Gastroesophageal sphincter (tissue), 4 donors: ENCODE results near the gene ROR1. TPM values are rescaled to one million over a fixed set of nuclear protein-coding genes. Genes with fewer than 3 reads are reported as not detected.

Experiments
- ATAC-seq: fragments of 150-250 bp; one replicate; pipeline ENCODE4 v1.9.1; 2016; ENCODE audit warnings: mild to moderate bottlenecking, moderate library complexity
- H3K27ac ChIP-seq, 4 donors: fragments of 200-600 bp; sonication (generic) in 3 of 4; 1 replicate in 3 of 4; 2 replicates in 1 of 4; pipeline ENCODE4 v1.5.1; 2016 to 2019
- H3K27me3 ChIP-seq: fragments of 200-600 bp; sonication (generic); one replicate; pipeline ENCODE4 v1.5.1; 2019
- H3K36me3 ChIP-seq, 2 donors: fragments of 200-600 bp; sonication (generic); one replicate each; pipeline ENCODE4 v1.5.1; 2019; ENCODE audit warnings: control low read depth in 1 of 2
- H3K4me1 ChIP-seq, 3 donors: fragments of 200-600 bp; sonication (generic); 1 replicate in 2 of 3; 2 replicates in 1 of 3; pipeline ENCODE4 v1.5.1; 2016 to 2019; ENCODE audit warnings: control low read depth in 2 of 3
- H3K4me3 ChIP-seq, 2 donors: fragments of 200-600 bp; sonication (generic); one replicate each; pipeline ENCODE4 v1.5.1; 2019; ENCODE audit warnings: mild to moderate bottlenecking in 1 of 2, moderate library complexity in 1 of 2
- H3K9me3 ChIP-seq, 3 donors: fragments of 200-600 bp; sonication (generic); one replicate each; pipeline ENCODE4 v1.5.1; 2017 to 2019; ENCODE audit warnings: control low read depth in 2 of 3
- EP300 ChIP-seq: sonication (generic); formaldehyde crosslinking; IDR thresholded peaks from one replicate; pipeline ENCODE4 v1.6.1; 2017; ENCODE audit warnings: antibody characterized with exemption, mild to moderate bottlenecking
- POLR2A ChIP-seq, 2 donors: fragments of 450-650 bp; IDR thresholded peaks; one replicate each; pipeline ENCODE4 v1.6.1; 2017; ENCODE audit warnings: antibody characterized with exemption in 2 of 2, mild to moderate bottlenecking in 2 of 2, moderate library complexity in 1 of 2
- POLR2AphosphoS5 ChIP-seq: sonication (generic); formaldehyde crosslinking; IDR thresholded peaks from one replicate; pipeline ENCODE4 v1.6.1; 2017; ENCODE audit warnings: antibody characterized with exemption
- WGBS, 2 donors: methylation state at CpG; one replicate each; pipeline ENCODE4 v1.1.5; 2018; ENCODE audit warnings: low coverage in 1 of 2; 5-methylcytosine and 5-hydroxymethylcytosine counted together
- total RNA-seq, 4 donors: library from RNA; depleted of rRNA; stranded (reverse); fragments of >200 nt; gene quantifications; one replicate each; pipeline ENCODE4 v1.1.0, GENCODE V29; 2016
- TF ChIP-seq, protein P1 (sequence below), 4 experiments: fragments of 200-600 bp in 2 of 4; fragments of 450-650 bp in 2 of 4; sonication (generic) in 1 of 4; IDR thresholded peaks; one replicate each; pipeline ENCODE4 v1.5.1; 2017 to 2019; ENCODE audit warnings: antibody characterized with exemption in 4 of 4, mild to moderate bottlenecking in 2 of 4, moderate library complexity in 2 of 4

Gene ROR1
- total RNA-seq, 4 donors from 2014 or later: 5.0 to 38.0 (median 8.3) TPM

DNA sequence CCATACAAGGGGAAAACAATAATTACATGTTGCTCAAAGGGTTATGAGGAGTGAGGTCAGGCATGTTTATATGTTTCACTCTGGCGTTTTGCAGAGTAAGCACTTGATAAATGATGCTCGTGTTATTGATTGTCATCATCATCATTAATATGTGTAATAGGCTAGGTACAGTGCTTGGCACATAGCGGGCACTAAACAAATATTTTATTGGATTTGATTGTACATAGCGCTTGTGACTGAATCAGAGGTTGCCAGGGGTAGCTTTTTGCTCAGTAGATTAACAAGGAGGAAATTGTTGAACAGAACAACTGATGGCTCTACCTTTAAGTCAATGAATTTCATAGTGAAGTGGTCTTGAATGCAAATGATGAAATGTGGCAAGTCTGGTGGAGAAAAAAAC is 91.7 kb downstream of the ROR1 start:
- no peaks in the 10 kb centered on the region for H3K9me3 ChIP-seq
- no peaks in the 10 kb centered on the region for H3K27me3 ChIP-seq
- H3K36me3 ChIP-seq: no peaks in the 10 kb centered on the region
- no peak overlapping the region for H3K4me3 ChIP-seq
- TF ChIP-seq POLR2AphosphoS5 (no peak), EP300 (no peak)
- TF ChIP-seq, protein P1, sequence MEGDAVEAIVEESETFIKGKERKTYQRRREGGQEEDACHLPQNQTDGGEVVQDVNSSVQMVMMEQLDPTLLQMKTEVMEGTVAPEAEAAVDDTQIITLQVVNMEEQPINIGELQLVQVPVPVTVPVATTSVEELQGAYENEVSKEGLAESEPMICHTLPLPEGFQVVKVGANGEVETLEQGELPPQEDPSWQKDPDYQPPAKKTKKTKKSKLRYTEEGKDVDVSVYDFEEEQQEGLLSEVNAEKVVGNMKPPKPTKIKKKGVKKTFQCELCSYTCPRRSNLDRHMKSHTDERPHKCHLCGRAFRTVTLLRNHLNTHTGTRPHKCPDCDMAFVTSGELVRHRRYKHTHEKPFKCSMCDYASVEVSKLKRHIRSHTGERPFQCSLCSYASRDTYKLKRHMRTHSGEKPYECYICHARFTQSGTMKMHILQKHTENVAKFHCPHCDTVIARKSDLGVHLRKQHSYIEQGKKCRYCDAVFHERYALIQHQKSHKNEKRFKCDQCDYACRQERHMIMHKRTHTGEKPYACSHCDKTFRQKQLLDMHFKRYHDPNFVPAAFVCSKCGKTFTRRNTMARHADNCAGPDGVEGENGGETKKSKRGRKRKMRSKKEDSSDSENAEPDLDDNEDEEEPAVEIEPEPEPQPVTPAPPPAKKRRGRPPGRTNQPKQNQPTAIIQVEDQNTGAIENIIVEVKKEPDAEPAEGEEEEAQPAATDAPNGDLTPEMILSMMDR (IDR thresholded peaks at IDR 0.05): no peak
- 89 to 93% methylated on average over 4 of the region's 4 CpGs for WGBS, 2 donors
- H3K27ac ChIP-seq: no peak overlapping the region
- no peak for ATAC-seq
- H3K4me1 ChIP-seq: peaks cover 0 to 8% (median 0%) of the 10 kb centered on the region in 3 donors

DNA sequence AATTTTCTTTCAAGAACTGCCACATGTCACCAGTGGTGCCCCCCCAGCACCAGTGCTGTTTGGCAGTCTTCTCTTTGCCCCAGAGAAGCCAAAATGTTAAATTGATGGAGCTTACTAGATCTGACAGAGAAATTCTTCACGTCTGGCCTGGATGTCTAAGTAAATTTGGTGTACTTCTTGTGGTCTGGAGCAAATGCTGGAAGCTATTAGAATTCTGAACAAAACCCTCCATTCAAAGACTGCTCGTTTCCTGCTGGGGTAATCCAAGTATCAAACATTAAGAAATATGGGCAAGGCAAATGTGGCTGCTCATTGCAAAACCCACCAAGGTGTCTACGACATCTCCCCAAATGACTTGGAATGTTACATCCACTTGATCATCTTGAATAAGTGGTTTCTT is 92.3 kb downstream of the ROR1 start:
- Histone ChIP-seq H3K9me3 (no peaks in the 10 kb centered on the region), H3K4me3 (no peak overlapping the region), H3K27ac (no peak overlapping the region), H3K27me3 (no peaks in the 10 kb centered on the region), H3K36me3 (no peaks in the 10 kb centered on the region), H3K4me1 (peaks cover 0 to 8% (median 0%) of the 10 kb centered on the region in 3 donors)
- ATAC-seq: no peak
- WGBS, 2 donors: 79 to 82% methylated on average over 3 of the region's 3 CpGs
- TF ChIP-seq EP300: no peak
- no peak for TF ChIP-seq POLR2A (IDR thresholded peaks at IDR 0.05)
- TF ChIP-seq, protein P1 (IDR thresholded peaks at IDR 0.05): no peak
- TF ChIP-seq POLR2AphosphoS5: no peak

DNA sequence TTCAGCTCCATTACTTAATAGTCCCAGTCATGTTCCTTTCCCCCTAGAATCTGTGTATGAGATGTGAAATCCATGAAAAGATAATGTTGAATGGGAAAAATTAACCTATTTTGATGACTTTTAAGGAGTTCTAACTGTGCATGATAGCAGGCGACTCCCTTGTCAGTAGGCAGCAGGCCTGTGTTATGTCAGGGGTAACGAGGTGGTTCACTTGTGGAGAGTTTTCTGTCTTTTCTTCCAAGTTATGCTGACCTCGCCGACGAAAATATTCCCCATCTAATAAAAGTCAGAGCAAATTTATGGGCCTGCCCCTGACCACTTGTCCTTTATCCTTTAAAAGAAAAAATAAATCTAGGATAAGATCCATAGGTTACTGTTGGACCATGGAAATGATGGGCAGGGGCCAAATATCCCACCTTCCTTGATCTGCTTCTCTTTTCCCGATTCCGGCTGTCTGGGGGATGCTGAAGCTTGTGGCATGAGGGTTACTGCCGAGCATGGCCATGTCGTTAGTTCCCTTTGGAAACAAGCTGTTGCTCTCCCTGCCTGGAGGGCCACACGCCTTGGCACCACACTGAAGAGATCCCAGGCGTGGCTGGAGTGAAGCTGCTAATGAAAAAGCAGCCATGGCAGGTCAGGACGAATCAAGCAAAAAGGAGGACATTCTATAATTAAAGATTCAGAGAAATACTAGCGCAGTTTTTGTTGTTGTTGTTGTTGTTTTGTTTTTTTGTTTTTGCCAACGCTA is 93.8 kb downstream of the ROR1 start:
- no peak for ATAC-seq

DNA sequence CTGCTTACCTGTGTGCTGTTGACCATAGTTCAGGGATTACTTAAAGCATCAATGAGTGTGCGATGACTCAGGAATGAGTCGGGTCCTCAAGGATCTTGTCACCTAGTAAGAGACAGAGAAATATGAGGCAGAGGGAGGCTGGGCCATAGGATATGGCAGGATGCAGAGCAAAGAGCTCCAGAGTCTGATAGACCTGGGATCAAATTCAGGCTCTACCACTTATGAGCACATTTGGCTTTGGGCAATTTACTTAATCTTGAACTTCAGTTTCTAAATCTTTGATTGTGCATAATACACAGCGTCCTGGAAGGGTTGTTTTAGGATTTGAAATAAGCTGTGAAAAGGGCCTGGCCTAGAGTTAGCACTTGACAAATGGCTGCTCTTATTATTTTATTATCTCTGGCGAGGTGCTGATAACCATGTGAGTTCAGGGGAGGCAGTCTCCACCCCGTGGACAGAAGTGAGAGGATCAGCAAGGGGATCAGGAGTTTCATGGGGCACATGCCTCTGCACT is 94.5 kb downstream of the ROR1 start:
- Histone ChIP-seq H3K4me3 (no peak overlapping the region), H3K27me3 (no peaks in the 10 kb centered on the region), H3K9me3 (no peaks in the 10 kb centered on the region), H3K27ac (no peak overlapping the region), H3K36me3 (no peaks in the 10 kb centered on the region), H3K4me1 (no peaks in the 10 kb centered on the region)
- no peak for ATAC-seq
- 65 to 68% methylated on average over 4 to 5 of the region's 5 CpGs for whole genome bisulfite sequencing, 2 donors
- TF ChIP-seq POLR2A (IDR thresholded peaks at IDR 0.05) (no peak), EP300 (no peak), POLR2AphosphoS5 (no peak)
- TF ChIP-seq, protein P1 (IDR thresholded peaks at IDR 0.05): no peak

More for the DNA sequence above, 93.8 kb downstream of the ROR1 start:
- H3K4me3 ChIP-seq: no peak overlapping the region
- no peaks in the 10 kb centered on the region for H3K36me3 ChIP-seq
- H3K9me3 ChIP-seq: no peaks in the 10 kb centered on the region
- no peaks in the 10 kb centered on the region for H3K4me1 ChIP-seq
- H3K27me3 ChIP-seq: no peaks in the 10 kb centered on the region
- no peak overlapping the region for H3K27ac ChIP-seq
- no peak for TF ChIP-seq POLR2AphosphoS5
- no peak for TF ChIP-seq POLR2A (IDR thresholded peaks at IDR 0.05)
- no peak for TF ChIP-seq EP300
- TF ChIP-seq, protein P1 (IDR thresholded peaks at IDR 0.05): no peak
- WGBS, 2 donors: 87 to 95% methylated on average over 9 to 13 of the region's 14 CpGs

DNA sequence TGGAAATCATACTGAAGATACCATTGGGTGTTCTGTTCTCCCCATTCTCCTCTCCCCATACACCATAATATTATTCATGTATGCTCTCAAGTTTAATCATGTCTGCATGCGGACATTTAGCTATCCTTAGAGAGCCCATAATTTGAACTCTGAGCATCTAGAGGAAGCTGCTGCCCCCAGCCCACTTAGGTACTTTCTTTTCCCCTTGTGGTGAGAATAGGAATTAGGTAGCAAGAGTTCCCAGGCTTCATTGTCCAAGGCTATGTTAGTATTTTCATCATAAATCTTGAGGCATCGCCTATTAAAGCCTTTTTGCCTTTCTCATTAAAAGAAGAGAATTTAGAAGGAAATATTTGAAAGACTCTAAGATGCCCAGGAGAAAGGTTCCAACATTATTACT is 96.3 kb downstream of the ROR1 start:
- Histone ChIP-seq H3K4me1 (peaks cover 0 to 13% (median 13%) of the 10 kb centered on the region in 3 donors), H3K36me3 (no peaks in the 10 kb centered on the region), H3K27me3 (no peaks in the 10 kb centered on the region), H3K9me3 (no peaks in the 10 kb centered on the region), H3K27ac (no peak overlapping the region), H3K4me3 (no peak overlapping the region)
- 92 to 100% methylated on average over 2 of the region's 2 CpGs for WGBS, 2 donors
- no peak for TF ChIP-seq POLR2A (IDR thresholded peaks at IDR 0.05)
- no peak for TF ChIP-seq EP300
- TF ChIP-seq, protein P1 (IDR thresholded peaks at IDR 0.05): no peak
- no peak for TF ChIP-seq POLR2AphosphoS5
- ATAC-seq: no peak
